Fibroblast of lung (primary cell): ENCODE data around the gene TBC1D2B. TPM values are rescaled to one million over a fixed set of nuclear protein-coding genes. Genes with fewer than 3 reads are reported as not detected.

ENCODE experiments used
- DNase-seq, 2 donors: peaks; one replicate each; pipeline versions ENCODE4 v3.0.0 to v3.0.0-alpha.2; 2010; ENCODE audit warnings: low read depth in 2 of 2
- H2AFZ ChIP-seq: 2 replicates; pipeline ENCODE4 v1.5.1; 2012; ENCODE audit warnings: low read length, control low read depth, inconsistent platforms
- H3K27ac ChIP-seq: 2 replicates; pipeline ENCODE4 v1.5.1; 2011; ENCODE audit warnings: low read length, control low read depth; ENCODE audit not compliant: insufficient read depth
- H3K27me3 ChIP-seq: 2 replicates; pipeline ENCODE4 v1.5.1; 2011; ENCODE audit warnings: mild to moderate bottlenecking, low read length; ENCODE audit not compliant: control insufficient read depth, insufficient read depth
- H3K36me3 ChIP-seq: 2 replicates; pipeline ENCODE4 v1.5.1; 2011; ENCODE audit warnings: low read length; ENCODE audit not compliant: control insufficient read depth, insufficient read depth
- H3K4me1 ChIP-seq: 2 replicates; pipeline ENCODE4 v1.5.1; 2011; ENCODE audit warnings: low read length; ENCODE audit not compliant: control insufficient read depth, insufficient read depth; ENCODE audit errors: extremely low read depth
- H3K4me2 ChIP-seq: 2 replicates; pipeline ENCODE4 v1.5.1; 2011; ENCODE audit warnings: low read length, control low read depth; ENCODE audit not compliant: insufficient read depth; ENCODE audit errors: extremely low read depth
- H3K4me3 ChIP-seq, 4 experiments: fragments of 200-600 bp in 1 of 4; sonication (generic) in 1 of 4; replicated peaks in 1 of 4; 2 replicates each; pipeline ENCODE4 v1.5.1; 2011 to 2016; ENCODE audit warnings: low read length in 4 of 4, low read depth in 3 of 4, mild to moderate bottlenecking in 3 of 4, control low read depth in 2 of 4, inconsistent platforms in 1 of 4, mixed read lengths in 1 of 4; ENCODE audit not compliant: insufficient read depth in 1 of 4; ENCODE audit errors: control extremely low read depth in 1 of 4
- H3K79me2 ChIP-seq: 2 replicates; pipeline ENCODE4 v1.5.1; 2012; ENCODE audit warnings: mild to moderate bottlenecking, low read length, inconsistent platforms; ENCODE audit not compliant: control insufficient read depth, insufficient read depth
- H3K9ac ChIP-seq: 2 replicates; pipeline ENCODE4 v1.5.1; 2011; ENCODE audit warnings: mild to moderate bottlenecking, low read length, control low read depth; ENCODE audit not compliant: insufficient read depth
- H3K9me3 ChIP-seq: 2 replicates; pipeline ENCODE4 v1.5.1; 2012; ENCODE audit warnings: low read depth, low read length; ENCODE audit not compliant: control insufficient read depth, insufficient read depth
- H4K20me1 ChIP-seq: 2 replicates; pipeline ENCODE4 v1.5.1; 2011; ENCODE audit warnings: low read length; ENCODE audit not compliant: control insufficient read depth, insufficient read depth; ENCODE audit errors: extremely low read depth
- EZH2 ChIP-seq: IDR thresholded peaks from 2 replicates; pipeline ENCODE4 v1.5.1; 2012; ENCODE audit warnings: low read length, control low read depth, mild to moderate bottlenecking; ENCODE audit errors: missing control alignments
- polyA plus RNA-seq, 2 donors: library from polyadenylated mRNA; depleted of rRNA in 1 of 2; stranded (reverse) in 1 of 2; unstranded in 1 of 2; fragments of >200 nt; gene quantifications; 2 replicates each; pipeline ENCODE4 v1.2.1, GENCODE V29; 2011 to 2012; ENCODE audit warnings: missing spikeins in 1 of 2
- total RNA-seq: library from RNA; depleted of rRNA; stranded (reverse); fragments of >200 nt; gene quantifications from 2 replicates; pipeline ENCODE4 v1.2.1, GENCODE V29; 2014
- TF ChIP-seq, protein P1 (sequence below), 2 donors: IDR thresholded peaks in 1 of 2; conservative IDR thresholded peaks in 1 of 2; 1 replicate in 1 of 2; 2 replicates in 1 of 2; pipeline ENCODE4 v1.5.1; 2011 to 2012; ENCODE audit warnings: low read length in 2 of 2, control low read depth in 1 of 2, inconsistent platforms in 1 of 2, low read depth in 1 of 2, mild to moderate bottlenecking in 1 of 2

Gene TBC1D2B
- total and polyA plus RNA-seq, 2 donors (not counting 1 experiment from before 2014, with no cell fraction given), result 49.4 to 73.3 TPM

DNA sequence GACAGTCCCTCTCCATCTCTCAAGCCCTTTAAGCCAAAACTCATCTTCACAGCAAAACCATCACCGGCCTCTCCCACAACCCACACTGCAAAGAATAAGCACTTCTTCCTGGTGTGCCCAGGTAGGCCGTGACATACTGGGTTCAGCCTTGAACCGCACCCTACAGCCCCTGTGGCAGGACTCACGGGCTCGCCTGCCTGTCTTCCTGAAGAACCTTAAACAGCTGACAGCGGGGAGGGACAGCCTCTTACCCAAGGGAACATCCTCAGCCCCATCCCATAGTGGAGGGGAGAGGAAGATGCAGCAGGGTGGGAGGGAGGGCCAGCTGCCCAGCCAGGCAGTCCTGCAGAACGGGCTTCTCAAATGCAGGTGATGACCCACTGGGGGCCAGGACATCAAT is 40.2 kb downstream of the TBC1D2B start:
- Histone ChIP-seq H2AFZ (no peak overlapping the region), H3K4me3 (no peak overlapping the region), H3K4me2 (no peak overlapping the region), H4K20me1 (no peaks in the 10 kb centered on the region), H3K27me3 (no peaks in the 10 kb centered on the region), H3K79me2 (no peaks in the 10 kb centered on the region), H3K36me3 (no peaks in the 10 kb centered on the region), H3K9ac (no peak overlapping the region), H3K4me1 (peaks cover 12% of the 10 kb centered on the region), H3K9me3 (no peaks in the 10 kb centered on the region), H3K27ac (no peak overlapping the region)
- TF ChIP-seq EZH2, result no peak
- TF ChIP-seq, protein P1, sequence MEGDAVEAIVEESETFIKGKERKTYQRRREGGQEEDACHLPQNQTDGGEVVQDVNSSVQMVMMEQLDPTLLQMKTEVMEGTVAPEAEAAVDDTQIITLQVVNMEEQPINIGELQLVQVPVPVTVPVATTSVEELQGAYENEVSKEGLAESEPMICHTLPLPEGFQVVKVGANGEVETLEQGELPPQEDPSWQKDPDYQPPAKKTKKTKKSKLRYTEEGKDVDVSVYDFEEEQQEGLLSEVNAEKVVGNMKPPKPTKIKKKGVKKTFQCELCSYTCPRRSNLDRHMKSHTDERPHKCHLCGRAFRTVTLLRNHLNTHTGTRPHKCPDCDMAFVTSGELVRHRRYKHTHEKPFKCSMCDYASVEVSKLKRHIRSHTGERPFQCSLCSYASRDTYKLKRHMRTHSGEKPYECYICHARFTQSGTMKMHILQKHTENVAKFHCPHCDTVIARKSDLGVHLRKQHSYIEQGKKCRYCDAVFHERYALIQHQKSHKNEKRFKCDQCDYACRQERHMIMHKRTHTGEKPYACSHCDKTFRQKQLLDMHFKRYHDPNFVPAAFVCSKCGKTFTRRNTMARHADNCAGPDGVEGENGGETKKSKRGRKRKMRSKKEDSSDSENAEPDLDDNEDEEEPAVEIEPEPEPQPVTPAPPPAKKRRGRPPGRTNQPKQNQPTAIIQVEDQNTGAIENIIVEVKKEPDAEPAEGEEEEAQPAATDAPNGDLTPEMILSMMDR (conservative IDR thresholded peaks at IDR 0.05 in 1 of 2, IDR thresholded peaks at IDR 0.05 in 1 of 2; ENCODE audit: low read depth in 1 of 2, low read length in 2 of 2), result no peak
- no peak for DNase-seq

DNA sequence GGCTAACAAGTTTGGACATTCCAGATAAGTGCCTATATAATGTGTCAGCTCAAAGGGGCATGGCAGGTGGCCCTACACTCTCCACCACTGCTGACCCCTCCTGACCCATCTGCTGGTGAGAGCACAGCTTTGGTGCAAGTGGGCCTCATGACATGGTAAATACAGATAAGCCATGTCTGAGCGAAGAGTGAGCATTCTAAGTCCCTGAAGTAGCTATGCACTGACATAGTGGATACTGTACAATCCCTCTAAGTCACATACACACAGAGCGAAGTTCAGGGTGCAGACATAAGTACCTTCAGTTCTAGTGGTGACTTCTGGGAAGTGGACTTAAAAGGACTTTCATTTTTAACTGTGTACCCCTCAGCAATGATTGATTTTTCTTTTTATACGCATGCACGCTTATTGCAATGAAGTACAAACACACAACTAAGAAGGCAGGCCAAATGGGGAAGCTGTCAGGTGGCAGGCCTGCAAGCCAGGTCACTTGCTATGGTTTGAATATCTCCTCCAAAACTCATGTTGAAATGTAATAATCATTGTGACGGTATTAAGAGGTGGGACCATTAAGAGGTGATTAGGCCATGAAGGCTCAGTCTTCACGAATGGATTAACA is 41.5 kb downstream of the TBC1D2B start:
- no peak for TF ChIP-seq EZH2
- TF ChIP-seq, protein P1 (conservative IDR thresholded peaks at IDR 0.05 in 1 of 2, IDR thresholded peaks at IDR 0.05 in 1 of 2; ENCODE audit: low read depth in 1 of 2, low read length in 2 of 2), result no peak
- H2AFZ ChIP-seq, result no peak overlapping the region
- H3K4me3 ChIP-seq, result no peak overlapping the region
- no peak overlapping the region for H3K9ac ChIP-seq
- H3K9me3 ChIP-seq, result no peaks in the 10 kb centered on the region
- H3K36me3 ChIP-seq, result no peaks in the 10 kb centered on the region
- no peaks in the 10 kb centered on the region for H3K79me2 ChIP-seq
- DNase-seq, result no peak
- H3K4me1 ChIP-seq, result peaks cover 12% of the 10 kb centered on the region
- no peak overlapping the region for H3K27ac ChIP-seq
- H4K20me1 ChIP-seq, result no peaks in the 10 kb centered on the region
- H3K27me3 ChIP-seq, result no peaks in the 10 kb centered on the region
- no peak overlapping the region for H3K4me2 ChIP-seq

DNA sequence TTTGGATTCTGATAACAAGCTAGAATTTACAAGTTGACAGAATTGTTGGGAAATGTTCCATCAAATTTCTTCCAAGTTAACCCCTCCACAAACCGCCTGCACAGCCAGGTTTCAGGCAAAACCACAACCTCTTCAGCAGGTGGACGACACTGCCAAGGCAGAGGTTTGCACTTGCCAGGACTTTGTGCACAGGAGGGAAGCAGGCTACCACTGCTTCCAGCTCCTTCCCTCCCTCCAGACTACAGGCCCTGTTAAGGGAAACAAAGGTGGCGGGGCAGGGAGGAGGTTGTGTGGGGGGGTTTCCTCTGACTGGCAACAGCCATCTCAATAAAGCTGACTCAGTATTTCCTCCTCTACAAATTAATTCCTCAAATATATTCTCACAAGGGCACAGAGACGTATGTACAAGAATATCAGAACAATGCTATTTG is 42.2 kb downstream of the TBC1D2B start:
- Histone ChIP-seq H3K9me3 (no peaks in the 10 kb centered on the region), H3K9ac (no peak overlapping the region), H4K20me1 (no peaks in the 10 kb centered on the region), H2AFZ (no peak overlapping the region), H3K36me3 (no peaks in the 10 kb centered on the region), H3K79me2 (no peaks in the 10 kb centered on the region), H3K4me3 (no peak overlapping the region), H3K4me2 (peak overlapping the region; percentile 82), H3K4me1 (peaks cover 12% of the 10 kb centered on the region), H3K27me3 (no peaks in the 10 kb centered on the region), H3K27ac (no peak overlapping the region)
- DNase-seq, result peak in 1 of 2 donors; percentile 17
- TF ChIP-seq, protein P1 (conservative IDR thresholded peaks at IDR 0.05 in 1 of 2, IDR thresholded peaks at IDR 0.05 in 1 of 2; ENCODE audit: low read depth in 1 of 2, low read length in 2 of 2), result no peak
- no peak for TF ChIP-seq EZH2
